ENCODE data around the gene ABHD8.
A peak's percentile ranks its signal among the peaks of the same experiment; 100 is the strongest.

Gene ABHD8

DNA sequence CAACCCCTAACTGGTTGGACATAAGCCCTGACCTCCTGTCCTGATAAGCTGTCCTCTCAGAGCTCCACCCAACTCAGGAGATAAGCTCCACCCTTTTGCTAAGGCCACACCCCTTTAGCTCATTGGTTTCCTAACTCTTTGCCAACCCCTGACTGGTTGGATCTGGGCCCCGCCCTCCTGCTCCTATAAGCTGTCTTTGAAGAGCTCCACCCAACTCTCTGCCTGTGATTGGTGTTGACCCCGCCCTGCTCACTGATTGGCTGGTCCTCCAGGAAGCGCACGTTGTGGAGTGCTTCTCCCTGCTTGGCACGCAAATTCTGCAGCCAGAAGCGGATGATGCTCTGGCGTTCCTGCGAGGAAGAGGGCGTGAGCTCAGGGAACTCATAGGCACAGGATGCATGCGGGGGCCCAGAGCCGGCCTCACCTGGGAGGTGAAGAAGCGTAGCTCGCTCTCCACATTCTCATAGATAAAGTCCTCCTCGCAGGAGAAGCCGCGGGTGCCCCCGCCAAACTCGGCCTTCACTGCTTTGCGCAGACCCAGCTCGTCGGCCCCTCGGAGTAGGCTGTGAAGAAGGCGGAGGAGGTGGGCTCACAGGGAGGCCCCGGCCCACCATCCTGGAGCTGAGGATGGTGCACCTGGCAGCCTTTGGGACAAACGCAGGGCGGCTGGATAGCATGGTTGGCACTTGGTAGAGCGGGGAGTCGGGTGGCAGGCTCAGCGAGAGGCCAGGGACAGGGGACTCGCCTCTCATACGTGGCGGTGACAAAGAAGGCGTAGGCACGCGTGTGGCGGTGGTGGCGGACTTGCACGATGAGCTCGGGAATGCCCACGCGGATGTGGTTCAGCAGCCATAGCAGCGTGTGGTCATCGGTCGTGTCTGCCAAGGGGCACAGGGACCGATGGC is 29.7 kb upstream of the ABHD8 start:
- Histone ChIP-seq H2AFZ (ENCODE audit: low read length) (no peak overlapping the region), H3K9me3 (ENCODE audit: insufficient read depth, low read depth, low read length) (no peaks in the 10 kb centered on the region), H4K20me1 (ENCODE audit: insufficient read depth, low read length, poor library complexity, severe bottlenecking) (peaks cover under 1% of the 10 kb centered on the region), H3K27me3 (ENCODE audit: insufficient read depth, low read length, poor library complexity, severe bottlenecking) (no peaks in the 10 kb centered on the region), H3K79me2 (ENCODE audit: insufficient read depth, low read length) (peaks cover 8% of the 10 kb centered on the region; the same call in 1 of the 2 replicates), H3K9ac (ENCODE audit: low read depth, low read length, poor library complexity, severe bottlenecking) (no peak overlapping the region), H3K36me3 (ENCODE audit: insufficient read depth, low read length) (no peaks in the 10 kb centered on the region), H3F3A (ENCODE audit: low read depth) (peaks cover 6% of the 10 kb centered on the region; the same call in 1 of the 2 replicates), H3K4me1 (ENCODE audit: insufficient read depth, low read length, poor library complexity, severe bottlenecking) (peaks cover 18% of the 10 kb centered on the region), H3K4me3 (ENCODE audit: low read length, poor library complexity, severe bottlenecking) (no peak overlapping the region), H3K9me2 (replicated peaks; ENCODE audit: low read depth, low read length) (no peaks in the 10 kb centered on the region), H3K4me2 (ENCODE audit: low read depth, low read length, poor library complexity, severe bottlenecking) (peak overlapping the region; percentile 31)
- TF ChIP-seq EZH2phosphoT487 (IDR thresholded peaks at IDR 0.05; ENCODE audit: borderline replicate concordance): no peak
- TF ChIP-seq, protein P1, sequence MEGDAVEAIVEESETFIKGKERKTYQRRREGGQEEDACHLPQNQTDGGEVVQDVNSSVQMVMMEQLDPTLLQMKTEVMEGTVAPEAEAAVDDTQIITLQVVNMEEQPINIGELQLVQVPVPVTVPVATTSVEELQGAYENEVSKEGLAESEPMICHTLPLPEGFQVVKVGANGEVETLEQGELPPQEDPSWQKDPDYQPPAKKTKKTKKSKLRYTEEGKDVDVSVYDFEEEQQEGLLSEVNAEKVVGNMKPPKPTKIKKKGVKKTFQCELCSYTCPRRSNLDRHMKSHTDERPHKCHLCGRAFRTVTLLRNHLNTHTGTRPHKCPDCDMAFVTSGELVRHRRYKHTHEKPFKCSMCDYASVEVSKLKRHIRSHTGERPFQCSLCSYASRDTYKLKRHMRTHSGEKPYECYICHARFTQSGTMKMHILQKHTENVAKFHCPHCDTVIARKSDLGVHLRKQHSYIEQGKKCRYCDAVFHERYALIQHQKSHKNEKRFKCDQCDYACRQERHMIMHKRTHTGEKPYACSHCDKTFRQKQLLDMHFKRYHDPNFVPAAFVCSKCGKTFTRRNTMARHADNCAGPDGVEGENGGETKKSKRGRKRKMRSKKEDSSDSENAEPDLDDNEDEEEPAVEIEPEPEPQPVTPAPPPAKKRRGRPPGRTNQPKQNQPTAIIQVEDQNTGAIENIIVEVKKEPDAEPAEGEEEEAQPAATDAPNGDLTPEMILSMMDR (conservative IDR thresholded peaks at IDR 0.05; ENCODE audit: low read length): no peak

GRCh38 chr19:17332360-17332676 is 29.1 kb upstream of the ABHD8 start:
- Histone ChIP-seq H3K9me2 (replicated peaks; ENCODE audit: low read depth, low read length) (no peaks in the 10 kb centered on the region), H3K9me3 (ENCODE audit: insufficient read depth, low read depth, low read length) (no peaks in the 10 kb centered on the region), H3K27me3 (ENCODE audit: insufficient read depth, low read length, poor library complexity, severe bottlenecking) (no peaks in the 10 kb centered on the region), H2AFZ (ENCODE audit: low read length) (no peak overlapping the region), H3K4me1 (ENCODE audit: insufficient read depth, low read length, poor library complexity, severe bottlenecking) (peaks cover 18% of the 10 kb centered on the region), H3K36me3 (ENCODE audit: insufficient read depth, low read length) (no peaks in the 10 kb centered on the region), H3K4me2 (ENCODE audit: low read depth, low read length, poor library complexity, severe bottlenecking) (no peak overlapping the region), H3K9ac (ENCODE audit: low read depth, low read length, poor library complexity, severe bottlenecking) (no peak overlapping the region), H3K4me3 (ENCODE audit: low read length, poor library complexity, severe bottlenecking) (no peak overlapping the region), H3F3A (ENCODE audit: low read depth) (peaks cover 6% of the 10 kb centered on the region; the same call in 1 of the 2 replicates), H4K20me1 (ENCODE audit: insufficient read depth, low read length, poor library complexity, severe bottlenecking) (no peaks in the 10 kb centered on the region), H3K79me2 (ENCODE audit: insufficient read depth, low read length) (peaks cover 4% of the 10 kb centered on the region; the same call in 1 of the 2 replicates)
- TF ChIP-seq, protein P1 (conservative IDR thresholded peaks at IDR 0.05; ENCODE audit: low read length): no peak
- TF ChIP-seq EZH2phosphoT487 (IDR thresholded peaks at IDR 0.05; ENCODE audit: borderline replicate concordance): no peak

DNA sequence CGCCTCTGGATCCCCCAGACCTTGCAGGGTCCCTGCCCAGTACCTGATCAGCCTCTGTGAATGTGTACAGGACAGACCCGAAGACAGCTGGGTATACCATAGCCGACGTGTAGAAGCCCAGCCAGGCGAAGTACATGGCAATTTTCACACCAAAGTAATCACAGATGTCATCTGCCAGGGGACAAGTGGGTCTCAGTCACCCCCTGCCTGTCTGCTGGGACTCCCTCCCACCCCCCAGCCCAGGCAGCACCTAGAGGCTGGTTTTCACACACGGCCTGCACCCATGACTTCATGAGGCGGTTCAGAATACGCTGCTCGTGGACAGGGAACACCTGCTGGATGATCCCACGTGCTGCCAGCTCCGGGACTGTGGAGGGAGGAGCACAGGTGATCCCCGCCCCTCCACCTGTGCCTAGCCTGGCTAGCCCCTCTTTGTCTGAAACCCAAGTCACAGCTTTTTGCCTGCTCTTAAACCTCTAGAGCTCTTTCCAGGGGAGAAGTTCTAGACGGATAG is 27.9 kb upstream of the ABHD8 start:
- Histone ChIP-seq H3K4me3 (ENCODE audit: low read length, poor library complexity, severe bottlenecking) (no peak overlapping the region), H3F3A (ENCODE audit: low read depth) (no peaks in the 10 kb centered on the region), H3K79me2 (ENCODE audit: insufficient read depth, low read length) (peaks cover 4% of the 10 kb centered on the region; the same call in 1 of the 2 replicates), H3K9ac (ENCODE audit: low read depth, low read length, poor library complexity, severe bottlenecking) (no peak overlapping the region), H3K4me1 (ENCODE audit: insufficient read depth, low read length, poor library complexity, severe bottlenecking) (peaks cover 18% of the 10 kb centered on the region), H3K4me2 (ENCODE audit: low read depth, low read length, poor library complexity, severe bottlenecking) (no peak overlapping the region), H3K9me2 (replicated peaks; ENCODE audit: low read depth, low read length) (no peaks in the 10 kb centered on the region), H3K36me3 (ENCODE audit: insufficient read depth, low read length) (no peaks in the 10 kb centered on the region), H2AFZ (ENCODE audit: low read length) (no peak overlapping the region), H4K20me1 (ENCODE audit: insufficient read depth, low read length, poor library complexity, severe bottlenecking) (no peaks in the 10 kb centered on the region), H3K9me3 (ENCODE audit: insufficient read depth, low read depth, low read length) (no peaks in the 10 kb centered on the region), H3K27me3 (ENCODE audit: insufficient read depth, low read length, poor library complexity, severe bottlenecking) (no peaks in the 10 kb centered on the region)
- TF ChIP-seq, protein P1 (conservative IDR thresholded peaks at IDR 0.05; ENCODE audit: low read length): no peak
- no peak for TF ChIP-seq EZH2phosphoT487 (IDR thresholded peaks at IDR 0.05; ENCODE audit: borderline replicate concordance)

Data from Loucy (cell line).